HepG2 (cell line): Measurements from ENCODE around the gene DHH. TPM values are rescaled to one million over a fixed set of nuclear protein-coding genes. Genes with fewer than 3 reads are reported as not detected.

Source experiments
- ATAC-seq: fragments of 200-7000 bp; cut with Tn5 transposase; 3 replicates; pipeline ENCODE4 v1.9.1; 2020; ENCODE audit warnings: mild to moderate bottlenecking, moderate library complexity
- BruUV-seq: library from RNA; stranded (reverse); fragments of 400-500 nt; replicated peaks from 2 replicates; lab custom pipeline; 2021; lab: Mats Ljungman, UMichigan
- CTCF ChIA-PET: fragments of 300-600 bp; formaldehyde crosslinking; extraction: SDS; loops from one replicate; lab custom pipeline; 2021; ENCODE audit warnings: low total read pairs, inconsistent platforms, low intra/inter-chr PET ratio; lab: Yijun Ruan, JAX
- POLR2A ChIA-PET: fragments of 350-600 bp; sonication (Branson Sonifier 250); formaldehyde crosslinking; loops from one replicate; lab custom pipeline; 2020; ENCODE audit warnings: antibody characterized with exemption, inconsistent platforms; lab: Yijun Ruan, JAX
- DNase-seq: peaks from one replicate; pipeline ENCODE4 v3.0.0-alpha.2; 2015; ENCODE audit warnings: low spot score
- FAIRE-seq: peaks from 3 replicates; lab custom pipeline; 2011; peaks lifted over from hg19 to GRCh38; lab: Jason Lieb, UNC
- H2AFZ ChIP-seq: one replicate; pipeline ENCODE4 v1.6.1; 2011; ENCODE audit warnings: low read length, inconsistent platforms
- H3K27ac ChIP-seq: fragments of 300-600 bp; 3 replicates; pipeline ENCODE4 v1.8.0; 2011; ENCODE audit warnings: mixed run types, mild to moderate bottlenecking, mixed read lengths, low read length, inconsistent platforms; ENCODE audit not compliant: insufficient read depth; ENCODE audit errors: extremely low read length
- H3K27me3 ChIP-seq, 2 experiments: fragments of 200-600 bp in 1 of 2; 2 replicates in 1 of 2; 3 replicates in 1 of 2; pipeline versions ENCODE4 v1.6.0 to v1.8.0; 2011; ENCODE audit warnings: low read length in 2 of 2, mild to moderate bottlenecking in 2 of 2, moderate library complexity in 2 of 2, inconsistent platforms in 1 of 2; ENCODE audit not compliant: insufficient read depth in 2 of 2, control insufficient read depth in 1 of 2
- H3K36me3 ChIP-seq, 2 experiments: fragments of 200-600 bp in 1 of 2; replicated peaks in 1 of 2; 2 replicates in 1 of 2; 3 replicates in 1 of 2; pipeline versions ENCODE4 v1.5.1 to v1.8.0; 2011; ENCODE audit warnings: low read length in 2 of 2, inconsistent platforms in 1 of 2; ENCODE audit not compliant: insufficient read depth in 2 of 2, control insufficient read depth in 1 of 2
- H3K4me1 ChIP-seq: 2 replicates; pipeline ENCODE4 v1.5.1; 2012; ENCODE audit warnings: low read length, inconsistent platforms; ENCODE audit not compliant: insufficient read depth
- H3K4me2 ChIP-seq: 2 replicates; pipeline ENCODE4 v1.6.0; 2011; ENCODE audit warnings: low read depth, low read length, inconsistent platforms
- H3K4me3 ChIP-seq, 3 experiments: fragments of 200-600 bp in 1 of 3; sonication (generic), shearing (Covaris generic) in 1 of 3; replicated peaks in 1 of 3; 2 replicates each; pipeline ENCODE4 v1.5.1; 2011 to 2016; ENCODE audit warnings: low read length in 3 of 3, inconsistent platforms in 2 of 3, low read depth in 2 of 3, mild to moderate bottlenecking in 2 of 3, control low read depth in 1 of 3, mixed read lengths in 1 of 3; ENCODE audit not compliant: insufficient read depth in 1 of 3
- H3K79me2 ChIP-seq: one replicate; pipeline ENCODE4 v1.6.1; 2011; ENCODE audit warnings: low read length, inconsistent platforms; ENCODE audit not compliant: insufficient read depth
- H3K9ac ChIP-seq: 2 replicates; pipeline ENCODE4 v1.6.0; 2011; ENCODE audit warnings: mild to moderate bottlenecking, low read depth, low read length, inconsistent platforms; ENCODE audit not compliant: insufficient read depth
- H3K9me3 ChIP-seq: 2 replicates; pipeline ENCODE4 v1.5.1; 2012; ENCODE audit warnings: mild to moderate bottlenecking, low read length
- H4K20me1 ChIP-seq: 2 replicates; pipeline ENCODE4 v1.6.0; 2011; ENCODE audit warnings: inconsistent platforms, mild to moderate bottlenecking, low read length, moderate library complexity; ENCODE audit not compliant: insufficient read depth
- CEBPB ChIP-seq: IDR thresholded peaks from 2 replicates; pipeline ENCODE4 v1.6.1; 2011; ENCODE audit warnings: low read depth, low read length, improper control_type of control experiment, borderline replicate concordance
- FLYWCH1 ChIP-seq: sonication (generic); formaldehyde crosslinking; IDR thresholded peaks from 2 replicates; pipeline ENCODE4 v1.8.1; 2023; ENCODE audit warnings: mild to moderate bottlenecking, missing genetic modification reagents
- KDM2A ChIP-seq: sonication (generic); formaldehyde crosslinking; IDR thresholded peaks from 2 replicates; pipeline ENCODE4 v1.4.0; 2020; ENCODE audit warnings: low read depth, missing genetic modification reagents, borderline replicate concordance
- TMF1 ChIP-seq: sonication (generic); formaldehyde crosslinking; IDR thresholded peaks from 2 replicates; pipeline ENCODE4 v1.8.1; 2022; ENCODE audit warnings: low read depth, missing genetic modification reagents
- ZFP82 ChIP-seq: sonication (generic); formaldehyde crosslinking; IDR thresholded peaks from 2 replicates; pipeline ENCODE4 v1.5.1; 2020; ENCODE audit warnings: mild to moderate bottlenecking, missing genetic modification reagents, borderline replicate concordance
- ZKSCAN1 ChIP-seq: fragments of 150-350 bp; IDR thresholded peaks from 2 replicates; pipeline ENCODE4 v1.6.1; 2014; ENCODE audit warnings: low read length
- ZNF780A ChIP-seq: sonication (generic); formaldehyde crosslinking; IDR thresholded peaks from 2 replicates; pipeline ENCODE4 v1.8.0; 2022; ENCODE audit warnings: mild to moderate bottlenecking, missing genetic modification reagents, moderate library complexity
- WGBS: methylation state at CpG from one replicate; pipeline ENCODE4 v1.1.6; 2017; ENCODE audit warnings: low lambda C conversion rate; 5-methylcytosine and 5-hydroxymethylcytosine counted together
- in situ Hi-C: cut with HindIII; loops from 2 replicates; pipeline ENCODE4 v1.10.0; 2017; ENCODE audit warnings: low pct_unique_long_range_greater_than_20kb; ENCODE audit not compliant: extremely low pct_ligation_motif_present
- intact Hi-C: fragments of 100-400 bp; cut with micrococcal nuclease; formaldehyde crosslinking; loops from one replicate; pipeline ENCODE4 v1.10.0; 2022; ENCODE audit not compliant: unreplicated experiment
- polyA plus RNA-seq, 8 experiments: library from polyadenylated mRNA; depleted of rRNA in 3 of 8; stranded (reverse) in 7 of 8; unstranded in 1 of 8; fragments of >200 nt; fragmentation: Illumina TruSeq in 4 of 8; extraction: Trizol in 4 of 8; gene quantifications; 2 replicates each; pipeline versions ENCODE4 v1.2.1 to v1.2.3, GENCODE V29; 2011 to 2016; ENCODE audit warnings: low read depth in 4 of 8, missing spikeins in 1 of 8, mixed read lengths in 1 of 8; ENCODE audit not compliant: insufficient read depth in 1 of 8
- total RNA-seq, 5 experiments: library from RNA; depleted of rRNA; stranded (reverse); fragments of >200 nt; fragmentation: Illumina TruSeq; extraction: Trizol; gene quantifications; 2 replicates each; pipeline ENCODE4 v1.2.3, GENCODE V29; 2016; ENCODE audit warnings: low read depth in 1 of 5

Gene DHH
- total and polyA plus RNA-seq, 2 of the 13 experiments (the other 11 are each of a cell fraction or from before 2014, with no cell fraction given), result not detected

DNA sequence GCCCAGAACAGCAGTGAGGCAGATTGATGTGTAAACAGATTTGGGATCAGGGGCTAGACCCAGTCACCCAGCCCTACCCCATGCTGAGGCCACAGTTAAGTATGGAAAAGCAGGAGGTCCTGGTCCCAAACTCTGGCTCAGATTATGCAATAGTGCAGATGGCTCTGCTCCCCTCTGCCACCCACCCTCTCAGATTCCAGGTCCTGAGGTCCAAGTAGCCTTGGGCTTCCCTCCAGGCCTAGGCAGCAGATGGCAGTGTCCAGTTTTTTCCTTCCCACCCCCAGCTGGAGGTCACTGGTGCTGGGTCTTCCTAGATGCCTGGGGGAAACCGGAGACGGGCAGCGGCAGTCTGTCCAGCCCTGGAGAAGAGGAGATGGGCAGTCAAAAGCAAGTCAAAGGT is 2.8 kb upstream of the DHH start:
- ATAC-seq (no peak), DNase-seq (no peak), FAIRE-seq (no peak)
- TF ChIP-seq ZFP82 (CRISPR knock-in tag), result no peak
- TF ChIP-seq ZKSCAN1, result no peak
- no peak for TF ChIP-seq TMF1 (CRISPR knock-in tag)
- no peak for TF ChIP-seq FLYWCH1
- peak; percentile 24; the same call in 1 of the 2 replicates for TF ChIP-seq CEBPB
- H2AFZ ChIP-seq, result no peak overlapping the region
- ChIA-PET CTCF (interaction anchor here (1.3 kb wide), 1 partner anchor 34 kb away, joined by 9 read pairs; no protein-coding TSS in a partner anchor), POLR2A (no interaction called here)
- in situ Hi-C loops, result no loop called here
- H3K79me2 ChIP-seq, result no peaks in the 10 kb centered on the region
- H3K9ac ChIP-seq, result no peak overlapping the region
- intact Hi-C loops, result no loop called here
- no peak overlapping the region for H3K4me2 ChIP-seq
- peaks cover 5 to 26% of the 10 kb centered on the region in 2 experiments; a peak in 4 of 5 replicates for H3K27me3 ChIP-seq
- peaks cover 5% of the 10 kb centered on the region; the same call in 1 of the 2 replicates for H4K20me1 ChIP-seq
- H3K36me3 ChIP-seq, result peaks cover 5 to 28% of the 10 kb centered on the region in 2 experiments; a peak in 4 of 5 replicates
- H3K4me3 ChIP-seq, result no peak overlapping the region
- H3K27ac ChIP-seq, result no peak overlapping the region
- peaks cover 17% of the 10 kb centered on the region for H3K4me1 ChIP-seq
- no peaks in the 10 kb centered on the region for H3K9me3 ChIP-seq
- no CpG with 5 or more reads among the region's 3 CpGs for WGBS
- no TSS peak for BruUV-seq

DNA sequence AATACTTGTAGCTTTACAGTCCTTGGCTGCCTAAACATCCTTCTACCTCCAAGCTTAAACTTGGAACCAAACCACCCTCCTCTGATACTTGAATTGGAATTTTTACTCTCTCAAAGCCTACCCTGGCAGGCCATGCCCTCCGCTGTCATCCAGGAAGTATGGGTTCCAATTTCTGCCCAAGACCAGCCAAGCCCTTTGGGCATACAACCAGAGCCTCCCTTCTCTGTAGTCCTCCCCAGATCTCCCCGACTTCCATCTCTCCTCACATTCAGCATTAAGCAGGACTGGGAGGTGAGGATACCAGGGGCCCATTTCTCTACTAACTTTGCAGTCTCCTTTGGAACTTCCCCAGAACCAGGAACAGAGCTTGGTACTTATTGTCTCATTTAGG is 369 bp upstream of the DHH start:
- no peaks in the 10 kb centered on the region for H3K9me3 ChIP-seq
- CTCF ChIA-PET, result no interaction called here
- FAIRE-seq (no peak), ATAC-seq (no peak), DNase-seq (no peak)
- no peak overlapping the region for H3K9ac ChIP-seq
- H3K4me1 ChIP-seq, result peaks cover 35% of the 10 kb centered on the region
- intact Hi-C loops (no loop called here), in situ Hi-C loops (no loop called here)
- TF ChIP-seq ZNF780A (CRISPR knock-in tag) (no peak), KDM2A (CRISPR knock-in tag) (0 out of 2 replicates have a peak, but pooled peaks have one; percentile 8)
- POLR2A ChIA-PET, result interaction anchor here (1.3 kb wide), 1 partner anchor 14 kb away, joined by 4 read pairs; no protein-coding TSS in a partner anchor
- H3K79me2 ChIP-seq, result no peaks in the 10 kb centered on the region
- peaks cover 0 to 9% of the 10 kb centered on the region in 2 experiments; a peak in 1 of 5 replicates for H3K36me3 ChIP-seq
- peaks cover 5% of the 10 kb centered on the region; the same call in 1 of the 2 replicates for H4K20me1 ChIP-seq
- WGBS, result 50% methylated on average over 2 of the region's 2 CpGs
- H3K4me2 ChIP-seq, result no peak overlapping the region
- no peak overlapping the region for H3K4me3 ChIP-seq
- peaks cover 9 to 50% of the 10 kb centered on the region in 2 experiments; a peak in 4 of 5 replicates for H3K27me3 ChIP-seq
- no peak overlapping the region for H2AFZ ChIP-seq
- no peak overlapping the region for H3K27ac ChIP-seq
- no TSS peak for BruUV-seq
